GM18870 (cell line): ENCODE measurements around the gene MRPL23.

Source experiments
- ATAC-seq: cut with Tn5 transposase; IDR thresholded peaks from one replicate; pipeline ENCODE4 v1.9.1; 2021; ENCODE audit warnings: moderate library complexity; ENCODE audit not compliant: unreplicated experiment

MRPL23 gene

GRCh38 chr11:1920909-1921573 is 26.1 kb upstream of the MRPL23 start:
- no peak for ATAC-seq

DNA sequence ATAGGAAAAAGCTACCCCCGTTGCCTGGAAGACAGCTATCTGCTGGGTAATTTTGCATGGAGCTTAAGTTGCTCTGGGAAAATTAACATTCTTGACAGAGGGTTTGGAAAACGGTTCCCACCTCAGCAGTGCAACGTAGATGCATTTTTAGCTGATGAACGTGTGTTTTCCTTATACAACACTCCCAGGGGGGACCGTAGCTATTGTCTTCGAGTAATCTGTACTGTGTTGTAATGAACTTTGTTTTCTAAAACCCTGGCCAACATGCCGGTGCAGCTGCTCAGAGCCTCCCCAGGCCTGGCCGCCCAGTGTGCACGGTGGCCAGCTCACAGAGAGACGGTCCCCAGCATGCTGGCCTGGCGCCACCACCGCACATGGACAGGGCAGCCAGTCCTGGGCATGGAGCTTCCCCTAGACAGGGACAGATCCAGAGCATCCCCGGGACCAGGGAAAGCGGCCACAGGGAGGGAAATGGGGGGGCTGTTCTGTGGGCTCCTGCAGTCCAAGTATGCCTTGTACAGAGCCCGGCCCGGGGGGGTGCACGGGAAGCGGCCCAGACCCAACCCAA is 25.5 kb upstream of the MRPL23 start:
- ATAC-seq, result no peak

DNA sequence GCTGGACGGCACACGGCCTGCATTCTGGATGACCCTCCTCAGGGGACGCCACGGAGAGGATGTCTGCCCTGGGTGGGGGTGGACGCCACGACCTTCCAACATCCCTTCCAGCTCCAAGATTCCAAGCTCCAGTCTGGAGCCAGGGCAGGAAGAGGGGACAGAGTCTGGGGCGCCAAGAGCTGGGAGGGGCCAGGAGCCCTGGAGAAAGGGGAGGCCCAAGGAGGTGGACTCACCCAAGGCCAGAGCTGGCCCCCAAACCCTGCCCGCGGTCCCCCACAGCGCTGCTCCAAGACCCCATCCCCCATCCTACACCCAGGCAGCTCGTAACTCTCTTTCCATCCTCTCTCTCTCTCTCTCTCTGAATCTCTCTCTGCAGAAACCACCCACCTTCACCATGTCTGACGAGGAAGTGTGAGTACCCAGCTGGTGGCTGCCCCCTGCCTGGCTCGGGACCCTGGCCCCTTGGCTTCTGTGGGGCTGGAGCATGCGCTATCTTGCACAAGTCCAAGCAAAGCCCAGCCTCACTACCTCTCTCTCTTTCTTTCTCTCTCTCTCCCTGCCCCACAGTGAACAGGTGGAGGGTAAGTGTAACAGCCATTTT is 24.6 kb upstream of the MRPL23 start:
- no peak for ATAC-seq

DNA sequence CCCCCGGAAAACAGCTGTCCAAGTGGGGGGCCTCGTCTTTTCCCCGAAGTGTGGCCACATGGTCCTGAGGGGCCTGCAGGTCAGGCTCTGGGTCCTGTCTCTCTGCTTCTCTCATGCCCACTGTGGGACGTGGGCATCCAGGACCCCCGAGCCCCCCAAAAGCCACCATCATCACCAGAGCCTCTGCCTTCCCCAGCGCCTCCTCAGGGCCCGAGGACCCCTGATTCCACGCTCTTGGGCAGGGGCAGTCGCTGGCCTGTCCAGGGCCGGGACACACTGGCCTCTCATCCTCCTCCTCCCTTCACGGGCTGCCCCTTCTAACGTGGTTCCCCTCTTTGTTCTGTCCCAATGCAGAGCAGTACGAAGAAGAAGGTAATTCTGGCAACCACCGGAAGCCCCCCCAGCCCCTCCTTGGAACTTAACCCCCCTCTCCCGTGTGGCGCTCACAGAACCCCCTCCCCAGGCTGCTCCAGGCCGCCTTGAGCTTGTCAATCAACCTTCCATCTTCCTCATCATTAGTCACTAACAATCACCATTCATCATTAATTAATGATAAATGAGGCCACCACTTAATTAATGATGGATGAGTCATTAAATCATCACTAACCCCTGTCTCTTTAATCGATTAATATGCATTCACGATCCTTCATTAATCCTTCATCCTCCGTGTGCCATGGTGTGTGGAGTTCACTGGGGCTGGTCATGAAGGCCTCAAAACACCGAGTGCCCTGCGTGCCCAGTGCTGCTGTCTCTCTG is 23.8 kb upstream of the MRPL23 start:
- ATAC-seq, result no peak

GRCh38 chr11:1924181-1924580 is 23.0 kb upstream of the MRPL23 start:
- ATAC-seq, result no peak

- ATAC-seq, result no peak
Measured at GRCh38 chr11:1924646-1925372, 22.3 kb upstream of the MRPL23 start.

DNA sequence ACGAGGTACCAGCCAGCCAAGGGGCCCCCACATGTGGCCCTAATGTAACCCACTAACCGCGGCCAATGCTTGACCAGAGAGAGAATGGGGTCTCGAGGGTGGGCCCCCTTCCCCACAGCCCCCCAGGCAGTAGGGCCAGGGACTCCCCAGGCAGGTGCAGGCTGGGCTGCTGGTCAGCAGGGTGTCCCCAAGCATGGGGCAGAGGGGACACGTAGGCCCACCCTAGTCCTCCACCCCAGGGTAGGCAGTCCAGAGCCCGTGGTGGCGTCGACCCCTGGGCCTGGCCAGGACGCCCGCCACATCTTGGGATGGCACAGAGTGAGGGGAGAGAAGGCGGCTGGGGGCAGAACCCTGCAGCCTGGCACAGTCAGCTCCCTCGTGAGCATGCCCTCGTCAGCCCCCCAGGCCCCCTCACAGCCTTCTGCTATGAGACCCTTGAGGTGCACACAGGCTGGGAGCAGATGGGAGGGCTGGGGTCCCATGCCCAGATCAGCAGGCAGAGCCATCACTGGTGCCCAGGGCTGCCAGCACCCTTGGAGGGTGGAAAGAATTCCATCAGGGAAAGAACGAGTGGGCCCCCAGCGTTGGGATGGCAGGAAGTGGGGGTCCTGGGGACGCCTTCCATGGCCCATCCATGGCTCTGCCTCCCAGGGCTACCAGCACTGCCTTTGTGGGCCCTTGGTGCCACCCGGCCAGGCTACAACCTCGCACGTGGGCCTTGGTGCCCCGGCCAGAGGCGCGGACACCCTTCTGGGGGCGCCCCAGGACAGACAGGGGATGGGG is 21.6 kb upstream of the MRPL23 start:
- no peak for ATAC-seq

- ATAC-seq, result no peak
Measured at GRCh38 chr11:1926156-1927025, 20.7 kb upstream of the MRPL23 start.

DNA sequence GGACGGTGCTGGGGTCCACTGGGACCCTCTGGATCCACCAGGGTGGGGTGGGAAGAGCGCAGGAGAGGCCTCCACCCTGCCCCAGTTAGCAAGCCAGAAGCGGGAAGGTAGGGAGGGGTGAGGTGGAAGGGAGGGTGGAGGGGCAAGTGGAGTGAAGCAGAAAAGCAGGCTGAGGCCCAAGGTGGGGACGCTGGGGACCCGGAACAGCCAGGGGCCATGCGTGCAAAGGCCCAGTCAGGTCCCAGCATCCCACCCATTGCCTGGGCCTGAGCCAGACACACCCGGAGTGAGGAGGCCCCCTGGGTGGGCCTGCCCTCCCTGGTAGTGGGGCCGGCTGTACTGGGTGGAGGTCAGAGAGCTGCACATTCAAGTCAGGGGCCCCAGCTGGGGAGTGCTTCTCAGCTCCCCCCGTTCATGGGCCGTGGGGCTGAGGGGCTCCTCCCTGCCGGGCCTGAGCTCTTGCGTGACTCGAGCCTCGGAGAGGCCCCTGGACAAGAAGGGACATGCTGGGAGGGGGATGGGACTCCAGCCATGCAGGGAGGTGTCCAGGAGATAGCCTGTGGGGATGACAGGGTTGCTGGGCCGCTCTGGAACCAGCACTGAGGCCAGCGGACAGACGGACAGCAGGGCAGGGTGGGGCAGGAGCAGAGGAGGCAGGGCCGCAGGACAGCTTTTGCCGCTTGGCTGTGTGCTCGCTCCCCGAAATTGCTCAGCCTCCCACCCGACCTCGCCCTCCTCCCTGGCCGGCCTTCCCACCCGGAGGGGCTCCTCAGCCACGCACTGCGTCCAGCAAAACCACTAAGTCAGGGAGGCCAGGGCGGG is 19.9 kb upstream of the MRPL23 start:
- ATAC-seq, result no peak

GRCh38 chr11:1927848-1928469 is 19.2 kb upstream of the MRPL23 start:
- ATAC-seq, result no peak

- ATAC-seq, result no peak
Measured at GRCh38 chr11:1928470-1928890, 18.7 kb upstream of the MRPL23 start.

- no peak for ATAC-seq
Measured at GRCh38 chr11:1928891-1929541, 18.1 kb upstream of the MRPL23 start.

DNA sequence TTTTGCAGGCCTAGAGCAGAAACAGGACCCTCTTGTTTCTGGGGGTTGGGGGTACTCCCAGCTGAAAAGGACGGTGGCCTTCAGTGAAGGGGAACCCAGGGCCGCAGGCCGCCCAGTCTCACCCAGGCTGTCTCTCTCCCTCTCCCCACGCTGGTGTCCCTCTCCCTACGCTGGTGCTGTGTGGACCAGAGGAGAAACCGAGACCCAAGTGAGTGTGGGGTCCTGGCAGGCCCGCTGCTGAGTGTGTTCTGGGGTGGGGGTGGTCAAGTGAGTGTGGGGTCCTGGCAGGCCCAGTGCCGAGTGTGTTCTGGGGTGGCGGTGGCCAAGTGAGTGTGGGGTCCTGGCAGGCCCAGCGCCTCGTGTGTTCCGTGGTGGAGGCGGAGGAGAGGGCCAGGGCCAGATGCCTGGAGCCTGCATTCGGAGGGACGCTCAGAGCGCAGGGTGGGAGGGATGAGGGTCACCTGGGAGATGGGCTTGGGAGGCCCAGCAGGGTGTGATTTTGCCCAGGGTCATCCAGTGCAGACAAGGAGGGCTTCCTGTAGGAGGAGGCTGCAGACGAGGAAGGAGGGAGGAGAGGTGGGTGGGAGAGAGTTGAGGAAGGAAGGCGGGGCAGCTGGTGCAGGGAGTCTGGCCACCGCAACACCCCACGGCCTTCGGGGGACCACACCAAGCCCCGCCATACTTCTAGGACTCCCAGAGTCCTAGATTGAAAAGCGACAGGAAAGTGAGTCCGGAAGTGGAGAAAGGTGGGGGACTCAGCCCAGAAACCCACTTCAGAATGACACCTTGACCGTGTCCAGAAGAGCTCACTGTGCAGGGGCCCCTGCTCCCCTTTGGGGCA is 17.3 kb upstream of the MRPL23 start:
- no peak for ATAC-seq

GRCh38 chr11:1930462-1930830 is 16.7 kb upstream of the MRPL23 start:
- ATAC-seq, result no peak

GRCh38 chr11:1931341-1932104 is 15.6 kb upstream of the MRPL23 start:
- ATAC-seq, result no peak

DNA sequence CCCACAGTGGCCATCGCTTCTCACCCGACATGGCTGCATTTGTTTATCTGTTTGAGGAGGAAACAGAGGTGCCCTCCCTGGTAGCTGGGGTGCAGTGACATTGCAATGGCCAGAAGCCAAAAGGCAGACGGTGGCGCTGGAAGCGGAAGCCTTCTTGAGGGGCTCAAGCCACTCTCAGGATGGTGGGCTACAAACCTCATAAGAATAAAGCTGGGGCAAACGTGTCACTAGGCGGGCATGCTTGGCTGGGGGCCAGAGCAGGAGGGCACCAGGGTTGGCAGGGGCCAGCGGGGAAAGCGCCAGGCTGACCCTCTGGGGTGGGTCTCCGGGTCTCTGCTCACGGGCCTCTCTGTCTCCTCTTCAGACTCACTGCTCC is 15.0 kb upstream of the MRPL23 start:
- ATAC-seq, result no peak
